IMR-90 (cell line): Measurements from ENCODE around the gene SLIT3. TPM values are rescaled to one million over a fixed set of nuclear protein-coding genes. Genes with fewer than 3 reads are reported as not detected.

Source experiments
- ATAC-seq: fragments of 200-7000 bp; cut with Tn5 transposase; 2 replicates; pipeline ENCODE4 v1.9.1; 2020; ENCODE audit warnings: low read depth, mild to moderate bottlenecking, moderate library complexity
- BruUV-seq: library from RNA; stranded (reverse); fragments of 400-500 nt; replicated peaks from 2 replicates; lab custom pipeline; 2021; lab: Mats Ljungman, UMichigan
- CTCF ChIA-PET: fragments of 300-600 bp; formaldehyde crosslinking; extraction: SDS; loops from one replicate; lab custom pipeline; 2021; ENCODE audit warnings: antibody characterized with exemption; lab: Yijun Ruan, JAX
- POLR2A ChIA-PET: fragments of 300-600 bp; sonication (Branson Sonifier 250); formaldehyde crosslinking; loops from one replicate; lab custom pipeline; 2022; ENCODE audit warnings: antibody characterized with exemption; ENCODE audit not compliant: unreplicated experiment; lab: Charles Lee
- DNase-seq: peaks from one replicate; pipeline ENCODE4 v3.0.0; 2013
- H2AFZ ChIP-seq: replicated peaks from 2 replicates; pipeline ENCODE3; 2013; ENCODE audit warnings: low read length, mild to moderate bottlenecking; ENCODE audit not compliant: poor library complexity
- H2AK5ac ChIP-seq: 2 replicates; pipeline ENCODE4 v1.6.1; 2013; ENCODE audit warnings: low read depth, low read length, inconsistent platforms
- H2AK9ac ChIP-seq: replicated peaks from 2 replicates; pipeline ENCODE3; 2013; ENCODE audit warnings: mild to moderate bottlenecking, low read depth, low read length, moderate library complexity; ENCODE audit not compliant: poor library complexity
- H2BK120ac ChIP-seq: 2 replicates; pipeline ENCODE4 v1.6.1; 2013; ENCODE audit warnings: low read depth, low read length, inconsistent platforms
- H2BK15ac ChIP-seq: 3 replicates; pipeline ENCODE4 v1.6.1; 2013; ENCODE audit warnings: low read depth, low read length, inconsistent platforms
- H2BK20ac ChIP-seq: 2 replicates; pipeline ENCODE4 v1.6.1; 2013; ENCODE audit warnings: low read depth, mild to moderate bottlenecking, inconsistent platforms, low read length, moderate library complexity
- H2BK5ac ChIP-seq: 2 replicates; pipeline ENCODE4 v1.6.1; 2013; ENCODE audit warnings: mild to moderate bottlenecking, low read depth, low read length, inconsistent platforms; ENCODE audit not compliant: poor library complexity, severe bottlenecking
- H3K14ac ChIP-seq: replicated peaks from 2 replicates; pipeline ENCODE4 v1.6.1; 2013; ENCODE audit warnings: low read depth, low read length, inconsistent platforms
- H3K18ac ChIP-seq: 2 replicates; pipeline ENCODE4 v1.6.1; 2013; ENCODE audit warnings: low read depth, low read length, control low read depth
- H3K23ac ChIP-seq: 2 replicates; pipeline ENCODE4 v1.6.1; 2013; ENCODE audit warnings: low read depth, low read length, inconsistent platforms
- H3K27ac ChIP-seq: 2 replicates; pipeline ENCODE4 v1.5.1; 2013; ENCODE audit warnings: mild to moderate bottlenecking, control low read depth, low read length; ENCODE audit not compliant: insufficient read depth
- H3K27me3 ChIP-seq: 2 replicates; pipeline ENCODE4 v1.6.1; 2013; ENCODE audit warnings: low read length; ENCODE audit not compliant: control insufficient read depth, insufficient read depth
- H3K36me3 ChIP-seq: 2 replicates; pipeline ENCODE4 v1.6.1; 2013; ENCODE audit warnings: low read length, mixed read lengths; ENCODE audit not compliant: control insufficient read depth, insufficient read depth
- H3K4ac ChIP-seq: 2 replicates; pipeline ENCODE4 v1.6.1; 2013; ENCODE audit warnings: low read depth, low read length, inconsistent platforms
- H3K4me1 ChIP-seq: 2 replicates; pipeline ENCODE4 v1.6.1; 2013; ENCODE audit warnings: low read length, mixed read lengths; ENCODE audit not compliant: control insufficient read depth, insufficient read depth
- H3K4me2 ChIP-seq: 2 replicates; pipeline ENCODE4 v1.6.1; 2013; ENCODE audit warnings: low read depth, mild to moderate bottlenecking, control low read depth, low read length, moderate library complexity
- H3K4me3 ChIP-seq: 2 replicates; pipeline ENCODE4 v1.5.1; 2013; ENCODE audit warnings: low read depth, mild to moderate bottlenecking, control low read depth, low read length, moderate library complexity; ENCODE audit not compliant: insufficient read depth
- H3K56ac ChIP-seq: 2 replicates; pipeline ENCODE4 v1.6.1; 2013; ENCODE audit warnings: low read length, inconsistent platforms; ENCODE audit not compliant: insufficient read depth; ENCODE audit errors: extremely low read depth
- H3K79me1 ChIP-seq, 2 experiments: 2 replicates each; pipeline ENCODE4 v1.6.1; 2013; ENCODE audit warnings: low read length in 2 of 2, inconsistent platforms in 1 of 2, low read depth in 1 of 2
- H3K9ac ChIP-seq: 2 replicates; pipeline ENCODE4 v1.6.1; 2013; ENCODE audit warnings: low read depth, low read length, control low read depth
- H3K9me1 ChIP-seq: 2 replicates; pipeline ENCODE4 v1.6.1; 2013; ENCODE audit warnings: low read length, inconsistent platforms; ENCODE audit not compliant: insufficient read depth
- H3K9me3 ChIP-seq: 2 replicates; pipeline ENCODE4 v1.6.1; 2013; ENCODE audit warnings: low read length; ENCODE audit not compliant: control insufficient read depth, insufficient read depth
- H4K20me1 ChIP-seq: 2 replicates; pipeline ENCODE4 v1.6.1; 2013; ENCODE audit warnings: low read length, inconsistent platforms; ENCODE audit not compliant: insufficient read depth
- H4K5ac ChIP-seq: 2 replicates; pipeline ENCODE4 v1.6.1; 2013; ENCODE audit warnings: mild to moderate bottlenecking, low read depth, low read length, control low read depth
- H4K8ac ChIP-seq, 2 experiments: 2 replicates each; pipeline ENCODE4 v1.6.1; 2013; ENCODE audit warnings: low read depth in 2 of 2, low read length in 2 of 2, control low read depth in 1 of 2, inconsistent platforms in 1 of 2
- H4K91ac ChIP-seq: 2 replicates; pipeline ENCODE4 v1.6.1; 2013; ENCODE audit warnings: low read depth, low read length, inconsistent platforms; ENCODE audit not compliant: insufficient read depth
- CHD1 ChIP-seq: IDR thresholded peaks from 2 replicates; pipeline ENCODE4 v1.6.1; 2012; ENCODE audit warnings: low read depth, low read length, improper control_type of control experiment
- FOS ChIP-seq: fragments of 150-350 bp; IDR thresholded peaks from 2 replicates; pipeline ENCODE4 v1.6.1; 2016; ENCODE audit warnings: low read depth, low read length
- RCOR1 ChIP-seq: IDR thresholded peaks from 2 replicates; pipeline ENCODE4 v1.6.1; 2012; ENCODE audit warnings: mild to moderate bottlenecking, low read length, improper control_type of control experiment; ENCODE audit not compliant: insufficient replicate concordance
- SMC3 ChIP-seq: fragments of 150-350 bp; IDR thresholded peaks from 2 replicates; pipeline ENCODE4 v1.6.1; 2016; ENCODE audit warnings: low read depth, mild to moderate bottlenecking, antibody characterized with exemption, low read length, moderate library complexity
- WGBS, 2 experiments: methylation state at CpG; one replicate each; pipeline versions ENCODE4 v1.1.5 to v1.1.7; 2013; ENCODE audit warnings: missing lambda C conversion rate in 2 of 2; ENCODE audit not compliant: insufficient read length in 1 of 2; ENCODE audit errors: extremely low coverage in 2 of 2; 5-methylcytosine and 5-hydroxymethylcytosine counted together
- dilution Hi-C: fragments of 300-500 bp; cut with HindIII; formaldehyde crosslinking; loops from one replicate; pipeline ENCODE4 v1.14.3; 2018; ENCODE audit warnings: low sequenced_read_pairs; ENCODE audit not compliant: unreplicated experiment
- in situ Hi-C: fragments of 300-500 bp; cut with MboI; formaldehyde crosslinking; loops from 3 replicates; pipeline ENCODE4 v1.14.3; 2019; ENCODE audit warnings: low sequenced_read_pairs, inconsistent platforms, mixed read lengths
- intact Hi-C: fragments of 100-400 bp; cut with micrococcal nuclease; formaldehyde crosslinking; loops from 2 replicates; pipeline ENCODE4 v1.10.0; 2022
- polyA plus RNA-seq, 3 experiments: library from polyadenylated mRNA; depleted of rRNA; stranded (reverse); fragments of >200 nt; gene quantifications; 2 replicates each; pipeline ENCODE4 v1.2.3, GENCODE V29; 2012; ENCODE audit warnings: low replicate concordance in 1 of 3
- total RNA-seq: library from RNA; depleted of rRNA; stranded (reverse); fragments of >200 nt; gene quantifications from 2 replicates; pipeline ENCODE4 v1.2.3, GENCODE V29; 2012
- TF ChIP-seq, protein P1 (sequence below): fragments of 150-350 bp; IDR thresholded peaks from 2 replicates; pipeline ENCODE4 v1.6.1; 2017; ENCODE audit warnings: mild to moderate bottlenecking, antibody characterized with exemption, low read length, low read depth
- TF ChIP-seq, protein P2 (sequence below): conservative IDR thresholded peaks from 2 replicates; pipeline ENCODE4 v1.5.1; 2012; ENCODE audit warnings: mild to moderate bottlenecking, low read depth, low read length, improper control_type of control experiment

SLIT3 gene
- total and polyA plus RNA-seq, 2 of the 4 experiments (the other 2 are of a cell fraction) = 0.18 to 0.50 TPM

DNA sequence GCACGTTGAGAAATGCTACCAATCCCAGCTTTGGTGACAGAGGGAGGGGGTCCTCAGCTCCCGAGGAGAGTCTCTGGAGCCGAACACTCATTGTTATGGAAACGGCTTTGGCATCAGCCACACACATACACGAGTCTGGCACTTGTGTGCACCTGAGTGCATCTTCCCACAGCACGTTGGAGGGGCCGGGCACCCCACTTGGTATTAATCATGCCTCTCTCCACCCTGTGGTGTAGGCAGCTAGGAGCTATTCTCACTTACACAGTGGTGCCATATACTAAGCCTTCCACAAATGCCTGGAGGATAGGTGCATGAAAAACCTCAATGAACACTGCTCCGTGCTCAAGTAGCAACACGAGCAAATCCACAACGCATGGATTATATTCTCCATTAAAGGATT lies 587.9 kb downstream of the SLIT3 start:
- peak overlapping the region; percentile 50 for H4K91ac ChIP-seq
- H4K5ac ChIP-seq = no peak overlapping the region
- H3K27me3 ChIP-seq = no peaks in the 10 kb centered on the region
- peak overlapping the region; percentile 88 for H2BK120ac ChIP-seq
- BruUV-seq = no TSS peak
- TF ChIP-seq SMC3 = no peak
- TF ChIP-seq, protein P1, sequence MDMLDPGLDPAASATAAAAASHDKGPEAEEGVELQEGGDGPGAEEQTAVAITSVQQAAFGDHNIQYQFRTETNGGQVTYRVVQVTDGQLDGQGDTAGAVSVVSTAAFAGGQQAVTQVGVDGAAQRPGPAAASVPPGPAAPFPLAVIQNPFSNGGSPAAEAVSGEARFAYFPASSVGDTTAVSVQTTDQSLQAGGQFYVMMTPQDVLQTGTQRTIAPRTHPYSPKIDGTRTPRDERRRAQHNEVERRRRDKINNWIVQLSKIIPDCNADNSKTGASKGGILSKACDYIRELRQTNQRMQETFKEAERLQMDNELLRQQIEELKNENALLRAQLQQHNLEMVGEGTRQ = no peak
- no peak for TF ChIP-seq FOS
- TF ChIP-seq CHD1 = no peak
- TF ChIP-seq, protein P2, sequence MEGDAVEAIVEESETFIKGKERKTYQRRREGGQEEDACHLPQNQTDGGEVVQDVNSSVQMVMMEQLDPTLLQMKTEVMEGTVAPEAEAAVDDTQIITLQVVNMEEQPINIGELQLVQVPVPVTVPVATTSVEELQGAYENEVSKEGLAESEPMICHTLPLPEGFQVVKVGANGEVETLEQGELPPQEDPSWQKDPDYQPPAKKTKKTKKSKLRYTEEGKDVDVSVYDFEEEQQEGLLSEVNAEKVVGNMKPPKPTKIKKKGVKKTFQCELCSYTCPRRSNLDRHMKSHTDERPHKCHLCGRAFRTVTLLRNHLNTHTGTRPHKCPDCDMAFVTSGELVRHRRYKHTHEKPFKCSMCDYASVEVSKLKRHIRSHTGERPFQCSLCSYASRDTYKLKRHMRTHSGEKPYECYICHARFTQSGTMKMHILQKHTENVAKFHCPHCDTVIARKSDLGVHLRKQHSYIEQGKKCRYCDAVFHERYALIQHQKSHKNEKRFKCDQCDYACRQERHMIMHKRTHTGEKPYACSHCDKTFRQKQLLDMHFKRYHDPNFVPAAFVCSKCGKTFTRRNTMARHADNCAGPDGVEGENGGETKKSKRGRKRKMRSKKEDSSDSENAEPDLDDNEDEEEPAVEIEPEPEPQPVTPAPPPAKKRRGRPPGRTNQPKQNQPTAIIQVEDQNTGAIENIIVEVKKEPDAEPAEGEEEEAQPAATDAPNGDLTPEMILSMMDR = no peak
- TF ChIP-seq RCOR1 = no peak
- H3K36me3 ChIP-seq = no peaks in the 10 kb centered on the region
- no peak overlapping the region for H3K9ac ChIP-seq
- H3K4me1 ChIP-seq = peaks cover 7% of the 10 kb centered on the region
- DNase-seq (no peak), ATAC-seq (no peak)
- no peak overlapping the region; a peak in 1 of 4 replicates for H4K8ac ChIP-seq
- no peak overlapping the region for H3K18ac ChIP-seq
- H2BK15ac ChIP-seq = peak overlapping the region; percentile 36; the same call in 1 of the 3 replicates
- in situ Hi-C loops (no loop called here), dilution Hi-C loops (no loop called here), intact Hi-C loops (no loop called here)
- H3K4me3 ChIP-seq = no peak overlapping the region
- ChIA-PET CTCF (interaction anchor here (1.6 kb wide), 1 partner anchor 17 kb away, joined by 5 read pairs; no protein-coding TSS in a partner anchor), POLR2A (interaction anchor here (0.5 kb wide), 1 partner anchor 371 kb away, joined by 5 read pairs; no protein-coding TSS in a partner anchor)
- H3K56ac ChIP-seq = no peak overlapping the region
- H3K4me2 ChIP-seq = no peak overlapping the region
- no peaks in the 10 kb centered on the region for H3K79me1 ChIP-seq
- H2BK20ac ChIP-seq = peak overlapping the region; percentile 51
- peak overlapping the region; percentile 52 for H3K4ac ChIP-seq
- H2AK5ac ChIP-seq = peak overlapping the region; percentile 46
- H4K20me1 ChIP-seq = no peaks in the 10 kb centered on the region
- no peaks in the 10 kb centered on the region for H3K9me3 ChIP-seq
- H3K14ac ChIP-seq = no peak overlapping the region
- peaks cover 9% of the 10 kb centered on the region; the same call in 1 of the 2 replicates for H3K9me1 ChIP-seq
- H2AFZ ChIP-seq = peak overlapping the region; percentile 10
- no peak overlapping the region for H2BK5ac ChIP-seq
- H2AK9ac ChIP-seq = no peak overlapping the region
- no peak overlapping the region for H3K23ac ChIP-seq
- H3K27ac ChIP-seq = no peak overlapping the region
- no CpG with 5 or more reads among the region's 10 CpGs for WGBS, 2 experiments
